Mesenchymal stem cell (in vitro differentiated cells and primary cell): Measurements from ENCODE around the gene THSD7A.

Experiments
- DNase-seq: peaks from one replicate; pipeline ENCODE4 v3.0.0-alpha.2; 2013
- H2AFZ ChIP-seq: one replicate; pipeline ENCODE4 v1.6.1; 2013; ENCODE audit warnings: low read depth, mild to moderate bottlenecking, control low read depth, inconsistent platforms, low read length, moderate library complexity
- H2AK5ac ChIP-seq: 2 replicates; pipeline ENCODE4 v1.6.1; 2013; ENCODE audit warnings: low read length, moderate library complexity, mild to moderate bottlenecking, inconsistent platforms; ENCODE audit not compliant: severe bottlenecking
- H2BK120ac ChIP-seq: one replicate; pipeline ENCODE4 v1.6.1; 2013; ENCODE audit warnings: low read depth, mild to moderate bottlenecking, inconsistent platforms, low read length, moderate library complexity
- H2BK12ac ChIP-seq, 2 experiments: one replicate each; pipeline ENCODE4 v1.6.1; 2013; ENCODE audit warnings: inconsistent platforms in 2 of 2, low read length in 2 of 2, mild to moderate bottlenecking in 2 of 2, moderate library complexity in 2 of 2, control low read depth in 1 of 2
- H2BK15ac ChIP-seq: one replicate; pipeline ENCODE4 v1.6.1; 2013; ENCODE audit warnings: mild to moderate bottlenecking, low read depth, inconsistent platforms; ENCODE audit not compliant: poor library complexity, severe bottlenecking
- H2BK5ac ChIP-seq: 2 replicates; pipeline ENCODE4 v1.6.1; 2013; ENCODE audit warnings: low read depth, mild to moderate bottlenecking, low read length, control low read depth, inconsistent platforms; ENCODE audit not compliant: poor library complexity, severe bottlenecking
- H3K14ac ChIP-seq, 2 experiments: one replicate each; pipeline ENCODE4 v1.6.1; 2013; ENCODE audit warnings: inconsistent platforms in 2 of 2, low read length in 2 of 2, control low read depth in 1 of 2, mild to moderate bottlenecking in 1 of 2, moderate library complexity in 1 of 2
- H3K18ac ChIP-seq, 2 experiments: one replicate each; pipeline ENCODE4 v1.6.1; 2013; ENCODE audit warnings: inconsistent platforms in 2 of 2, low read length in 2 of 2, control low read depth in 1 of 2, low read depth in 1 of 2, mild to moderate bottlenecking in 1 of 2
- H3K23ac ChIP-seq, 2 experiments: one replicate each; pipeline ENCODE4 v1.6.1; 2013; ENCODE audit warnings: inconsistent platforms in 2 of 2, low read length in 2 of 2, mild to moderate bottlenecking in 2 of 2, moderate library complexity in 2 of 2, control low read depth in 1 of 2
- H3K27ac ChIP-seq: 2 replicates; pipeline ENCODE4 v1.5.1; 2013; ENCODE audit warnings: mild to moderate bottlenecking, moderate library complexity, low read length, control low read depth, inconsistent platforms; ENCODE audit not compliant: poor library complexity, severe bottlenecking
- H3K27me3 ChIP-seq, 2 experiments: 2 replicates each; pipeline versions ENCODE4 v1.6.1 to v1.7.0; 2013; ENCODE audit warnings: low read length in 2 of 2, mild to moderate bottlenecking in 2 of 2, moderate library complexity in 2 of 2, control low read depth in 1 of 2, inconsistent platforms in 1 of 2; ENCODE audit not compliant: control insufficient read depth in 1 of 2, insufficient read depth in 1 of 2
- H3K36me3 ChIP-seq, 2 experiments: 2 replicates each; pipeline versions ENCODE4 v1.6.1 to v1.7.0; 2013; ENCODE audit warnings: low read length in 2 of 2, control low read depth in 1 of 2, inconsistent platforms in 1 of 2, low read depth in 1 of 2, mild to moderate bottlenecking in 1 of 2; ENCODE audit not compliant: insufficient read depth in 2 of 2, control insufficient read depth in 1 of 2
- H3K4ac ChIP-seq, 2 experiments: one replicate each; pipeline ENCODE4 v1.6.1; 2013; ENCODE audit warnings: inconsistent platforms in 2 of 2, low read length in 2 of 2, mild to moderate bottlenecking in 2 of 2, moderate library complexity in 2 of 2, control low read depth in 1 of 2, low read depth in 1 of 2
- H3K4me1 ChIP-seq: 2 replicates; pipeline ENCODE4 v1.6.1; 2013; ENCODE audit warnings: low read depth, low read length, control low read depth; ENCODE audit not compliant: control insufficient read depth, insufficient read depth
- H3K4me2 ChIP-seq: 2 replicates; pipeline ENCODE4 v1.6.1; 2013; ENCODE audit warnings: low read length, mild to moderate bottlenecking, inconsistent platforms; ENCODE audit not compliant: poor library complexity, severe bottlenecking
- H3K4me3 ChIP-seq, 2 experiments: 2 replicates each; pipeline versions ENCODE4 v1.5.1 to v1.7.0; 2013; ENCODE audit warnings: low read length in 2 of 2, mild to moderate bottlenecking in 2 of 2, control low read depth in 1 of 2, low read depth in 1 of 2; ENCODE audit not compliant: insufficient read depth in 1 of 2
- H3K79me1 ChIP-seq: replicated peaks from 2 replicates; pipeline ENCODE4 v1.6.1; 2013; ENCODE audit warnings: mild to moderate bottlenecking, control low read depth, low read length, inconsistent platforms; ENCODE audit not compliant: poor library complexity, severe bottlenecking
- H3K9ac ChIP-seq: 2 replicates; pipeline ENCODE4 v1.7.0; 2013; ENCODE audit warnings: mild to moderate bottlenecking, low read length, moderate library complexity
- H3K9me3 ChIP-seq: 2 replicates; pipeline ENCODE4 v1.7.0; 2013; ENCODE audit warnings: mild to moderate bottlenecking, low read length; ENCODE audit not compliant: control insufficient read depth
- H4K8ac ChIP-seq: one replicate; pipeline ENCODE4 v1.6.1; 2013; ENCODE audit warnings: inconsistent platforms, mild to moderate bottlenecking, low read length, moderate library complexity
- H4K91ac ChIP-seq: one replicate; pipeline ENCODE4 v1.6.1; 2013; ENCODE audit warnings: mild to moderate bottlenecking, low read length, inconsistent platforms
- WGBS: methylation state at CpG from one replicate; pipeline ENCODE4 v1.1.7; 2013; ENCODE audit warnings: mixed read lengths; 5-methylcytosine and 5-hydroxymethylcytosine counted together

THSD7A gene

DNA sequence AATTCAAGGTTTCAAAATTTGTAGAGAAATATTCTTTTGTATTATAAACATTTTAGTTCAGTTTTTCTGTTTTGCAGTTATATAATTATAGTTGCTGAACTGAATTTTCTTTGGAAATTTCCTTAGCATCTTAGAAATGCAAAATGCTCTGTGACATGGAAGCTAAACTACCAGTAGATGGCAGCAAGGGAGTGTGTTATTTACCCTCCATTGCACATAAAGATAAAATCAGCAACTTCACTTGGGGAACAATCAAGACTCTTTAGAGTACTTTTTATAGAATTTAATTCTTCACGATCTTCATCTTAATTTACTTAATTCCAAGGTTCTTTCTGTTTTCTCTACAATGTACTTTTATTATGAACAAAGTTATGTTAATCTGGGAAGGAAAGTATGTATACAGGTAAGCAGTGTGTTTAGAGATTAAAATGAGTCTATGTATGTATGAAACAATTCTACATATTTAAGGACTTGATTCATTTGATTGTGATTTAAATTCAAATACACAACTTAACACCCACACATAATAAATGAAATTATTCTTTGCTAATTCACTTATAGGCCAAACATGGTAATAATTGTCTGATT, 404.2 kb downstream of the THSD7A start:
- H3K27ac ChIP-seq = no peak overlapping the region
- H3K4me3 ChIP-seq = no peak overlapping the region
- no peak overlapping the region for H2BK120ac ChIP-seq
- H3K23ac ChIP-seq = no peak overlapping the region
- H3K4ac ChIP-seq = no peak overlapping the region
- H3K9me3 ChIP-seq = no peaks in the 10 kb centered on the region
- no peaks in the 10 kb centered on the region for H3K79me1 ChIP-seq
- DNase-seq = peak; percentile 68
- no CpG with 5 or more reads among the region's 1 CpG for WGBS
- H3K14ac ChIP-seq = no peak overlapping the region
- H2AFZ ChIP-seq = no peak overlapping the region
- H3K9ac ChIP-seq = no peak overlapping the region
- no peaks in the 10 kb centered on the region for H3K27me3 ChIP-seq
- no peak overlapping the region for H2BK15ac ChIP-seq
- H2BK5ac ChIP-seq = no peak overlapping the region
- no peak overlapping the region for H2AK5ac ChIP-seq
- no peak overlapping the region for H4K8ac ChIP-seq
- no peak overlapping the region for H3K4me2 ChIP-seq
- H2BK12ac ChIP-seq = no peak overlapping the region
- no peaks in the 10 kb centered on the region for H3K4me1 ChIP-seq
- H3K18ac ChIP-seq = no peak overlapping the region
- H4K91ac ChIP-seq = no peak overlapping the region
- no peaks in the 10 kb centered on the region for H3K36me3 ChIP-seq

DNA sequence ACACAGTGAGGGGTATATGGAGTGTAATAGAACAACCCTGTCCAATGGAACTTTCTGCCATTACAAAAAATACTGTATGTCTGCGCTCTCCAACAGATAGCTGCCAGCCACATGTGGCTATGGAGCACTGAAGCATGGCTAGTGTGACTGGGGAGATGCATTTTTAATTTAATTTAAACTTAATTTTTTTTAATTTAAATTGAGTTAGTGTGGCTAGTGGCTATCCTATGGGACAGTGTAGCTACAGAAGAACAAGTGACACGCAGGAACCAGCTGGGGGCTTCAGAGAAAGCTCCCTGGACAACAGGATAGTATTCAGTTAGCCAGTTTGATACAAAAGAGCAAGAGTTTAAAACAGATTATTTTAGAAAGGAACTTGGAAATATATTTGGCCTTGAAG, 408.0 kb downstream of the THSD7A start:
- Histone ChIP-seq H3K27ac (no peak overlapping the region), H3K27me3 (no peaks in the 10 kb centered on the region), H2BK12ac (no peak overlapping the region), H3K79me1 (no peaks in the 10 kb centered on the region), H3K14ac (no peak overlapping the region), H3K4ac (no peak overlapping the region), H3K36me3 (no peaks in the 10 kb centered on the region), H2BK120ac (no peak overlapping the region), H3K18ac (no peak overlapping the region), H2AK5ac (no peak overlapping the region), H3K4me1 (no peaks in the 10 kb centered on the region), H4K91ac (no peak overlapping the region), H2BK5ac (no peak overlapping the region), H3K4me3 (no peak overlapping the region), H4K8ac (no peak overlapping the region), H3K9ac (no peak overlapping the region), H2BK15ac (no peak overlapping the region), H3K4me2 (no peak overlapping the region), H2AFZ (no peak overlapping the region), H3K23ac (no peak overlapping the region), H3K9me3 (peaks cover 6% of the 10 kb centered on the region)
- no peak for DNase-seq
- WGBS = 92% methylated on average over 1 of the region's 2 CpGs

DNA sequence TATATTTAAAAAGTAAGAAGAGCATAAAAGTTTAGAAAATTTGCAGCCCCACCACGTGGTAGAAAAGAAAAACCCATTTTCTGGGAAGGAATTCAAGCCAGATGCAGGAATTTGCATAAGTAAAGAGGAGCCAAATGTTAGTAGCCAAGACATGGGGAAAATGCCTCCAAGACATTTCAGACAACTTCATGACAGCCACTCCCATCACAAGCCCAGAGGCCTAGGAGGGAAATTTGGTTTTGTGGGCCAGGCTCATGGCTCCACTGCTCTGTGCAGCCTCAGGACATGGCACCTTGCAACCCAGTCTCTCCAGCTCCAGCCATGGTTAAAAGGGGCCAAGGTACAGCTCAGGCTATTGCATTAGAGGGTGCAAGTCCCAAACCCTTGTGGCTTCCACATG, 411.9 kb downstream of the THSD7A start:
- Histone ChIP-seq H3K18ac (no peak overlapping the region), H3K27me3 (no peaks in the 10 kb centered on the region), H2AK5ac (no peak overlapping the region), H3K4me2 (no peak overlapping the region), H3K23ac (no peak overlapping the region), H2BK5ac (no peak overlapping the region), H3K36me3 (no peaks in the 10 kb centered on the region), H3K4ac (no peak overlapping the region), H3K79me1 (no peaks in the 10 kb centered on the region), H3K27ac (no peak overlapping the region), H3K14ac (no peak overlapping the region), H2AFZ (no peak overlapping the region), H4K8ac (no peak overlapping the region), H2BK120ac (no peak overlapping the region), H3K9ac (no peak overlapping the region), H2BK15ac (no peak overlapping the region), H3K4me3 (no peak overlapping the region), H3K9me3 (peaks cover 6% of the 10 kb centered on the region), H4K91ac (no peak overlapping the region), H2BK12ac (no peak overlapping the region), H3K4me1 (no peaks in the 10 kb centered on the region)
- DNase-seq = no peak
- 67% methylated on average over 1 of the region's 1 CpG for WGBS

DNA sequence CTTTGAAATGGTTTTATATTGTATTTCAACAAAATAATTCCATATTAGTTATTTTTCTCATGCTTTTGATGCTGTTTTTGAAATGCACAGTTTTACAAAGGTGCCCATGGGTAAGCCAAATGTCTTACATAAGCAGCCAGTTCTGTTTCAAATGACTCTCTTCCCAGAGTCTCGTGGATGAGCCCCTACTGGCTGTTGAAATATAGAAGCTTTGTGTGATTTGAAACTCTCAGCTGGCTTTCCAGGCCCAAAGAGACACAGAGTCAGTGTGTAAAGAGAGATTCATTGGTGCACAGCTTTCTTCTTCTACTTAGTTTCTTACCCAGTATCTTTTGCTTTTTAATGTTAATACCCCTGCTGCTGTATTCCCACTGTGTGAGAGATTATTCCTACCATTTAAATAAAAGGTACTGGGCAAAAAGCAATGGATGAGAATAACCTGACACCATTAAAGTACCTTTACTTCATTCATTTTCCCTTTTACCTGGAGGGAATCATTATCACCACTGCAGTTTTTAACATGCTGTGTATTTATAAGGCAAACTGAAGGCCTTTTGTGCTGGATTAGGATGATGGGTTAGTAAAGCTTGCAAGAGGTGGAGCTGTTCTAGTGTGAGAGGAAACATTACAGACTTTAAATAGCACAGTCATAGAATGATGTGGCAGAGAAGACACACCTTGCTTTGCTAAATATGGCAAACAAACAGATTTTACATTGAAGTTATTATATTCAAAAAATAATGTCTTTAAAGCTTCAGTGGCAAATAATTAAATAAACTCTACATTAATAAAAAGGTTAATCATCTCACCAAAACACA, 415.1 kb downstream of the THSD7A start:
- no peaks in the 10 kb centered on the region for H3K27me3 ChIP-seq
- no peak overlapping the region for H2BK120ac ChIP-seq
- no peak overlapping the region for H3K4me2 ChIP-seq
- H3K9ac ChIP-seq = no peak overlapping the region
- H3K23ac ChIP-seq = no peak overlapping the region
- H4K91ac ChIP-seq = no peak overlapping the region
- H2BK15ac ChIP-seq = no peak overlapping the region
- H3K79me1 ChIP-seq = no peaks in the 10 kb centered on the region
- H3K4me1 ChIP-seq = no peaks in the 10 kb centered on the region
- H3K14ac ChIP-seq = no peak overlapping the region
- H4K8ac ChIP-seq = no peak overlapping the region
- H2AFZ ChIP-seq = no peak overlapping the region
- no peak for DNase-seq
- 57% methylated on average over 1 of the region's 1 CpG for WGBS
- H2AK5ac ChIP-seq = no peak overlapping the region
- no peak overlapping the region for H3K4ac ChIP-seq
- peaks cover 14% of the 10 kb centered on the region for H3K9me3 ChIP-seq
- no peak overlapping the region for H3K4me3 ChIP-seq
- H2BK5ac ChIP-seq = no peak overlapping the region
- no peak overlapping the region for H2BK12ac ChIP-seq
- H3K36me3 ChIP-seq = no peaks in the 10 kb centered on the region
- no peak overlapping the region for H3K27ac ChIP-seq
- H3K18ac ChIP-seq = no peak overlapping the region
